BE2C (cell line): ENCODE measurements around the gene ANKRD52.
A peak's percentile ranks its signal among the peaks of the same experiment; 100 is the strongest.

Source experiments
- DNase-seq: peaks from one replicate; pipeline ENCODE4 v3.0.0-alpha.2; 2020
- H3K27me3 ChIP-seq: fragments of 250-450 bp; sonication (Bioruptor Pico); 2 replicates; pipeline ENCODE4 v1.5.1; 2020; ENCODE audit warnings: mild to moderate bottlenecking
- H3K36me3 ChIP-seq: fragments of 250-450 bp; sonication (Bioruptor Pico); 2 replicates; pipeline ENCODE4 v1.5.1; 2020; ENCODE audit warnings: mild to moderate bottlenecking
- H3K4me1 ChIP-seq: fragments of 250-450 bp; sonication (Bioruptor Pico); 2 replicates; pipeline ENCODE4 v1.5.1; 2020
- H3K4me3 ChIP-seq: 2 replicates; pipeline ENCODE4 v1.5.1; 2011; ENCODE audit warnings: low read depth, low read length
- H3K9me3 ChIP-seq: fragments of 250-450 bp; sonication (Bioruptor Pico); 2 replicates; pipeline ENCODE4 v1.5.1; 2020
- TF ChIP-seq, protein P1 (sequence below): IDR thresholded peaks from 2 replicates; pipeline ENCODE4 v1.5.1; 2012; ENCODE audit warnings: mild to moderate bottlenecking, low read depth, low read length

ANKRD52 gene

DNA sequence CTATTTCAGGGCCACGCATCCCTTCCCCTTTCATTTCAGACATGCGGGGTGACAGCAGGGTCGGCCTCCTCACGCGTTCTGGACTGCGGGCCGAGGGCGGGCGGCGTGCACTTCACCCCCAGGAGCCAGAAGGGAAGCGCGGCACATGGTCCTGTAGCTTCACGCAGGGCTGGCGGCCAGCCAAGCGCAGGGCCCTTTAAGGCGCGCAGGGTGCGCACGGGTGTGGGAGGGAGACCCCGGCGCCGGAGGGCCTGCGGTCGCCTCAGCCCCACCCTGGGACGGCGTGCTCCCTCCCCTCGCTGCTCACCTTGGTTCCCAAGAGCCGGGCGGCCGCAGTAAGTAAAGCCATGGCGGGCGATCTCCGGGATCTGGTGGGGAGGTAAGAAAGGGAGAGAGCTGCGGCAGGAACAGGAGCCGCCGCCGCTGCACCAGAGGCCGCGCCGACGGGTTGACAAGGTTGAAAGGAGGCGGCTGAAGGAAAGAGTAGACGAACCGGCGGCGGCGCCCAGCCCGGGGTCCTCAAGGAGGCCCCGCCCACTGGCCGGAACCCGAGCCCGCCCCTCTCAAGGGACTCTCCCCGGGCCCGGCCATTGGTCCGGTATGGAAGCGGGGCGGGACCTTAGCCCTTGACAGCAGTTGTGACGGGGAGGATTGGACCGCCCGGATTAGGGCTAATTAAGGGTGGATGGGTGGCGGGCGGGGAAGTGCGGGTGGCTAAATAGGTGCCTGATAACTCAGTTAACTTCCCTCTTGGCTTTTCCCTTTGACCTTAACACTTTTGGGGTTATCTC lies 41.9 kb upstream of the ANKRD52 start, which contains the start of gene CS:
Gene CS (minus strand): TSS at position 478 of the 791 bp plus-strand sequence. CDS start 129 bp downstream, at position 349.
- no peaks in the 10 kb centered on the region for H3K27me3 ChIP-seq
- H3K36me3 ChIP-seq = peaks cover 36% of the 10 kb centered on the region
- peak; percentile 99 for DNase-seq
- H3K4me1 ChIP-seq = peaks cover 10% of the 10 kb centered on the region
- TF ChIP-seq, protein P1, sequence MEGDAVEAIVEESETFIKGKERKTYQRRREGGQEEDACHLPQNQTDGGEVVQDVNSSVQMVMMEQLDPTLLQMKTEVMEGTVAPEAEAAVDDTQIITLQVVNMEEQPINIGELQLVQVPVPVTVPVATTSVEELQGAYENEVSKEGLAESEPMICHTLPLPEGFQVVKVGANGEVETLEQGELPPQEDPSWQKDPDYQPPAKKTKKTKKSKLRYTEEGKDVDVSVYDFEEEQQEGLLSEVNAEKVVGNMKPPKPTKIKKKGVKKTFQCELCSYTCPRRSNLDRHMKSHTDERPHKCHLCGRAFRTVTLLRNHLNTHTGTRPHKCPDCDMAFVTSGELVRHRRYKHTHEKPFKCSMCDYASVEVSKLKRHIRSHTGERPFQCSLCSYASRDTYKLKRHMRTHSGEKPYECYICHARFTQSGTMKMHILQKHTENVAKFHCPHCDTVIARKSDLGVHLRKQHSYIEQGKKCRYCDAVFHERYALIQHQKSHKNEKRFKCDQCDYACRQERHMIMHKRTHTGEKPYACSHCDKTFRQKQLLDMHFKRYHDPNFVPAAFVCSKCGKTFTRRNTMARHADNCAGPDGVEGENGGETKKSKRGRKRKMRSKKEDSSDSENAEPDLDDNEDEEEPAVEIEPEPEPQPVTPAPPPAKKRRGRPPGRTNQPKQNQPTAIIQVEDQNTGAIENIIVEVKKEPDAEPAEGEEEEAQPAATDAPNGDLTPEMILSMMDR = no peak
- peak within 1 kb of the TSS; percentile 93 for H3K4me3 ChIP-seq
- no peaks in the 10 kb centered on the region for H3K9me3 ChIP-seq

DNA sequence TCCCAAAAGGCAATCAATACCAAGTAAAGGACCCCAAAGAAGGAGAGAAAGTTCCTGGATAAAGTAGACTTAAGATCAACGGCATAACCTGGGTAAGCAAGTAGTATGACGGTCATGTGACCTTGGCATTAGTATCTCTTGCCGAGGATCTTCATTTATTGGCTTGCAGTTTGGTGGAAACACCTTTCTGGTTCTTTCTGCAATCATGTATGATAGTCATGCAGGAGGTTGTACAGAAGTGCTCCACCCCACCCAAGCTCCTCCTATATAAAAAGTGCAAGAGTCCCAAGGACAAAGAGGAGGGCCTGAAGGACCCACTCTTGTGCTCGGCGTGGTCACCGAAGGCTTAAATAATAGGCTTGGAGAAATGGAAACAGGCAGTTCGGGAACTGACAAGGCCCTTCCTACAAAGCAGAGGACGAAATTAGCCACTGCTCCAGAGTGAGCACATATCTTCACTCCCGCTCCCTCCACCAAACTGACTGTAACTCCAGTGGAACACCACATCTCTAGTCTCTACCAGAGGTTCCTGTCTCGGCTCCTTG lies 41.2 kb upstream of the ANKRD52 start:
- DNase-seq = no peak
- TF ChIP-seq, protein P1 = no peak
- no peaks in the 10 kb centered on the region for H3K27me3 ChIP-seq
- no peaks in the 10 kb centered on the region for H3K9me3 ChIP-seq
- peaks cover 10% of the 10 kb centered on the region for H3K4me1 ChIP-seq
- peak overlapping the region; percentile 93 for H3K4me3 ChIP-seq
- peaks cover 42% of the 10 kb centered on the region for H3K36me3 ChIP-seq

DNA sequence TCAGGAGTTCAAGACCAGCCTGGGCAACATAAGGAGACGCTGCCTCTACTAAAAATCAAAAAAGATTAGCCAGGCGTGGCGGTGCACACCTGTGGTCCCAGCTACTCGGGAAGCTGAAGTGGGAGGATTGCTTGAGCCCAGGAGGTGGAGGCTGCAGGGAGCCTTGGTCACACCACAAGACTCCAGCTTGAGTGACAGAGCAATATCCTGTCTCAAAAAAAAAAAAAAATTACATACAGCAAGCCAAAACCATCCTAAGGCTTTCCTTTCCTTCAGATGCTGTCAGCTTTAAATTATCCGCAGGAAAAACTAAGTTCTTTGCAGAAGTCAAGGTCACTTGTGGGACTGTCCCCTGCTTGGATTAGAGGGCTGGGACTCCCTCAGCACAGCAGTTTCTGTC lies 40.6 kb upstream of the ANKRD52 start:
- peaks cover 10% of the 10 kb centered on the region for H3K4me1 ChIP-seq

DNA sequence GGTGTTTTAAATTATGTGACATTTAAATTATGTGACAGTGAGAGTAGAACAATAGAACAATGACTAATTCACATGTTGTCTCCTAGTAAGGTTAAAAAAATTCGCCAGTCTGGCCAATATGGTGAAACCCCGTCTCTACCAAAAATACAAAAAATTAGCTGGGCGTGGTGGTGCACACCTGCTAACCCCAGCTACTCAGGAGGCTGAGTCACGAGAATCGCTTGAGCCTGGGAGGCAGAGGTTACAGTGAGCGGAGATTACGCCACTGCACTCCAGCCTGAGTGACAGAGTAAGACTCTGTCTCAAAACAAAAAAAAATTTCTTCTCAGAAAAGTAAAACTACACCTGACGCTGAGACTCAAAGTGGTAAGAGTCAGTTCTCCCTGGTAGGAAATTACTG lies 39.2 kb upstream of the ANKRD52 start:
- Histone ChIP-seq H3K27me3 (no peaks in the 10 kb centered on the region), H3K36me3 (peaks cover 52% of the 10 kb centered on the region), H3K9me3 (no peaks in the 10 kb centered on the region), H3K4me1 (peaks cover 15% of the 10 kb centered on the region), H3K4me3 (no peak overlapping the region)
- TF ChIP-seq, protein P1 = no peak
- DNase-seq = no peak

More for the DNA sequence above, 40.6 kb upstream of the ANKRD52 start:
- H3K4me3 ChIP-seq = peak overlapping the region; percentile 93
- H3K27me3 ChIP-seq = no peaks in the 10 kb centered on the region
- H3K36me3 ChIP-seq = peaks cover 45% of the 10 kb centered on the region
- DNase-seq = no peak
- no peaks in the 10 kb centered on the region for H3K9me3 ChIP-seq
- TF ChIP-seq, protein P1 = no peak

DNA sequence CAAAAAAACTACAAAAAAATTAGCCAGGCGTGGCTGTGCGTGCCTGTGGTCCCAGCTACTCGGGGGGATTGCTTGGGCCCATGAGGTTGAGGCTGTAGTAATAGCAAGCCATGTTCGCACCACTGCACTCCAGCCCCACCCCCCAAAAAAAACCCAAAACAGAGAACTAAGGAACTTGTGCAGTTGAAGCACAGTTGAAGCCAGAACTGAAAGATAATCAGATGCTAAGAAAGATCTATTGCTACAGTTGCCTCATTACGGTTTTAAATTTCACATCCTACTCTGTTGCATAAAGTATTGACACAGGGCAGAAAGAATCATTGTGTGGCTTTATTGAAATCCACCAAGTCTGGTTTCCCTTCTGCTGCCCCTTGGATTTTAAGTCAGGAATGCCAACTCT lies 38.1 kb upstream of the ANKRD52 start:
- Histone ChIP-seq H3K4me1 (peaks cover 19% of the 10 kb centered on the region), H3K27me3 (no peaks in the 10 kb centered on the region), H3K9me3 (no peaks in the 10 kb centered on the region), H3K4me3 (0 out of 2 replicates have a peak overlapping the region, but pooled peaks have one; percentile 8), H3K36me3 (peaks cover 57% of the 10 kb centered on the region)
- no peak for DNase-seq
- TF ChIP-seq, protein P1 = no peak

DNA sequence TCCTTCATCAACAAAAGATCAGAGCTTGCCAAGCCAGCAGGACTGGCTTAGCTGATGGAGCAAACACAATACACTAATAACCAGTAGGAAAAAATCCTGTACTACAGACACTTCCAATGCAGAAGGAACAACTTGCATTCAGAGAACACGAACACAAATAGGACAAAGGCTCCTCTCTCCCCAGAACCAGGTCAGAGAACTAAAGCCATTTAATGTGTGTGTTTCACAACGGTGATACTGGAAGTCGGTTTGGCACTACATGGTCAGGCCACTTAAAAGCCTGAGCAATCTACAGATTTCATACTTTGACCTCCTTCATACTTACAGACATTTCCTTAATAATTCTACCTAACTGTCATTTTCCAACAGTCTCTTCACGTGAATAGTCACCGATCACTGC lies 35.6 kb upstream of the ANKRD52 start:
- TF ChIP-seq, protein P1 = no peak
- no peak overlapping the region for H3K4me3 ChIP-seq
- H3K27me3 ChIP-seq = no peaks in the 10 kb centered on the region
- H3K9me3 ChIP-seq = no peaks in the 10 kb centered on the region
- DNase-seq = no peak
- peaks cover 78% of the 10 kb centered on the region for H3K36me3 ChIP-seq
- peaks cover 20% of the 10 kb centered on the region for H3K4me1 ChIP-seq
